GM21423 (cell line): ENCODE data around the gene PAGR1.
"Not testable (repeated sequence)": the region's sequence is repeated elsewhere in the genome, so short reads cannot be mapped to it uniquely, and the experiment has no call there.

Experiments used
- ATAC-seq: cut with Tn5 transposase; IDR thresholded peaks from one replicate; pipeline ENCODE4 v1.9.1; 2021; ENCODE audit warnings: mild to moderate bottlenecking, moderate library complexity; ENCODE audit not compliant: unreplicated experiment

PAGR1 gene

GRCh38 chr16:29811896-29812665 is 3.9 kb upstream of the PAGR1 start, which contains the start of gene PRRT2:
Gene PRRT2, plus strand, starts transcription at chr16:29812193. Its CDS starts 862 bp downstream, at chr16:29813055.
- ATAC-seq, result no peak

DNA sequence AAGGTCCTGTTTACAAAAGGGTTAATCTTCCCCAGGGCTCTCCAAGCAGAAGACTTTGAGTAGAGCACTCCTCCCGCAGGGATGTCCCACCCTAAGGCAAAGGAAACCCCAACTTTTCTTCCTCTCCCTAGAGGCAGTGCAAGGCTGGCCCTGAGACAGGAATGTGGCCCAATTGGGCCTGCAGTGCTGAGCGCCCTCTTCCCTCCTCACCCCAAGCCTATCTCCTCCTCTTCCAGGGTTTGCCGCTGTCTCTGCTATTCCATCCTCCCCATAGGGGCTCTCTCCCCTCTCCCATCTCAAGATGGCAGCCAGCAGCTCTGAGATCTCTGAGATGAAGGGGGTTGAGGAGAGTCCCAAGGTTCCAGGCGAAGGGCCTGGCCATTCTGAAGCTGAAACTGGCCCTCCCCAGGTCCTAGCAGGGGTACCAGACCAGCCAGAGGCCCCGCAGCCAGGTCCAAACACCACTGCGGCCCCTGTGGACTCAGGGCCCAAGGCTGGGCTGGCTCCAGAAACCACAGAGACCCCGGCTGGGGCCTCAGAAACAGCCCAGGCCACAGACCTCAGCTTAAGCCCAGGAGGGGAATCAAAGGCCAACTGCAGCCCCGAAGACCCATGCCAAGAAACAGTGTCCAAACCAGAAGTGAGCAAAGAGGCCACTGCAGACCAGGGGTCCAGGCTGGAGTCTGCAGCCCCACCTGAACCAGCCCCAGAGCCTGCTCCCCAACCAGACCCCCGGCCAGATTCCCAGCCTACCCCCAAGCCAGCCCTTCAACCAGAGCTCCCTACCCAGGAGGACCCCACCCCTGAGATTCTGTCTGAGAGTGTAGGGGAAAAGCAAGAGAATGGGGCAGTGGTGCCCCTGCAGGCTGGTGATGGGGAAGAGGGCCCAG is 3.0 kb upstream of the PAGR1 start:
- no peak for ATAC-seq

- no peak for ATAC-seq
Observed at GRCh38 chr16:29813644-29814562, 2.0 kb upstream of the PAGR1 start.

DNA sequence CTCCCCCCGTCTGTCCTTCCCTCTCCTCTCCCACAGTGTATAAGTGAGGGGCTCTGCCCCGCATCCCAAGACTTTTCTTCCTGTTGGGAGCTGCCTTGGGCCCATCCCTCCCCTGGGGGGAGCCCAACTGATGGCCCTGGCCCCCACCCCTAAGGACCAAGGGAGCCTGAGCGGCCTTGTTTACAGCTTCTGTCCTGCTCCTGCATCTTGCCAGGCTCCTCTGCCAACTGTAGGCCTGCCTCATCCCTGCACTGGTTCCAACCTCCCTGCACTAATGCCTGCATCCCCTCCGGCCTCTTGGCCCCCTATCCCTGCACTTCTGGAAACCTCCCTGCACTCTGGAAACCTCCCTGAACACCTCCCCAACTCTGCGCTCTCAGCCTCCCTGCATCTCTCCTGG is 1.4 kb upstream of the PAGR1 start:
- ATAC-seq, result no peak

- no peak for ATAC-seq
Observed at GRCh38 chr16:29815032-29815721, 775 bp upstream of the PAGR1 start.

DNA sequence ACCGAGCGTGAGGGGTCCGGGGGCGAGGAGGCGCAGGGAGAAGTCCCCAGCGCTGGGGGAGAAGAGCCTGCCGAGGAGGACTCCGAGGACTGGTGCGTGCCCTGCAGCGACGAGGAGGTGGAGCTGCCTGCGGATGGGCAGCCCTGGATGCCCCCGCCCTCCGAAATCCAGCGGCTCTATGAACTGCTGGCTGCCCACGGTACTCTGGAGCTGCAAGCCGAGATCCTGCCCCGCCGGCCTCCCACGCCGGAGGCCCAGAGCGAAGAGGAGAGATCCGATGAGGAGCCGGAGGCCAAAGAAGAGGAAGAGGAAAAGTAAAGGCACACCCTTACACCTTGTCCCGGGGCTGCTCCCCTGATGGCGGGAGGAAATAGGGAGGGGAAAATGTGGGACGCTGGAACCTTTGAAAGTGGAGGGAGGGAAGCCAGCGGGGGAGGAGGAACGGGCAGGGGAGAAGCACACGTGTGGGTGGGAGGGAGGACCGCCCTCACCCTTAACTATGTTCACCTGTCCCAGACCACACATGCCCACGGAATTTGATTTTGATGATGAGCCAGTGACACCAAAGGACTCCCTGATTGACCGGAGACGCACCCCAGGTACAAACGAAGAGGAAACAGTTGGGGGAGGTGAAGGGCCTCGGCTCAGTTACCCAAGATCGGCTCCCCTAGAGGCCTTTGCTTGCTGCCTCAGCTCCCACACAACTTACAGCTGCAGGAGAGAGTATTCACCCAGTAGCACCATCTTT is 916 bp downstream of the PAGR1 start:
- ATAC-seq, result peak; percentile 3

GRCh38 chr16:29818082-29818481 is 2.1 kb downstream of the PAGR1 start:
- ATAC-seq, result no peak

GRCh38 chr16:29819506-29819905 is 3.6 kb downstream of the PAGR1 start:
- no peak for ATAC-seq

GRCh38 chr16:29820271-29820701 is 4.3 kb downstream of the PAGR1 start, which contains the start of gene MVP:
Gene MVP, plus strand, starts transcription at chr16:29820462. Its CDS starts 10,088 bp downstream, at chr16:29830550.
- no peak for ATAC-seq

DNA sequence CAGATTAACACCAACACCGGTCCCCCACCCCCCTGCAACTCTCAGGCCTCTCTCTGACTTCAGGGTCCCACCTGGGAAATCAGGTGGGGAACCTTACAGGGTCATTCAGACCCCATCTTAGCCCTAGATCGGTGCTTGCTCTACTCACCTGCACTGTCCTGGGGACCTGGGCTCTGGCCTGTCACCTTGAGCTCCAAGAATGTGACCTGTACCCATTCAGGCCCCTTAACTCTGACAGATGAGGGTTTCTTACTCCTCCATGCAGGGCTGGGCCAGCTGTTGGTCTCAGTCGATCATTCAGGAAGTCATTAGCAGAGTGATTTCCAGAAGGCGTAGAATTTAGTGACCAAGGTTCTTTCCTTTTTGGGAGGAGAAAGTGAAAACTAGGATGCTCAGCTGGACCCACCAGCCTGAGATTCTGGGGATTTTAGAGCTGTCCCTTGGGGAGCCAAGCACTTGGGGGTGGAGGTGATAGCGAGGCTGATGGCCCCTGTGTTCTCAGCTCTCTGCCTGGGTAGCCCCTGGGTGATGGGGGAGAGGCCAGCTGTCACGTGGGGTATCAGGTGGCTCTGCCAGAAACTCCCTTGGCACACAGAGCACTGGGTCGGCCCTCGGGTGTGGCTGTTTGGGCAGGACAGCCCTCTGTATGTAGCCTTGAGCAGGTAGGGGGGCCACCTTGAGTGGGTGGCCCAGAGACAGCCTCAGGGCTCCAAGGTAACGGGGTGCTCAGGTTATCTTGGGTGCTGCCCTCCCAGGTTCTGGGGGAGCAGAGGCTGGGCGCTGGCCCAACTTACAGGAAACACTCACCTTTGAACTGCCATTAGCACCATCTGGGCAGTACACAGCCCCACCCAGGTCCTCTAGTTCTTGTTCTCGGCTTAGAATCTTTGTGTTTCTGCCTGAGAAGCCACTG is 5.0 kb downstream of the PAGR1 start:
- peak; percentile 46 for ATAC-seq

DNA sequence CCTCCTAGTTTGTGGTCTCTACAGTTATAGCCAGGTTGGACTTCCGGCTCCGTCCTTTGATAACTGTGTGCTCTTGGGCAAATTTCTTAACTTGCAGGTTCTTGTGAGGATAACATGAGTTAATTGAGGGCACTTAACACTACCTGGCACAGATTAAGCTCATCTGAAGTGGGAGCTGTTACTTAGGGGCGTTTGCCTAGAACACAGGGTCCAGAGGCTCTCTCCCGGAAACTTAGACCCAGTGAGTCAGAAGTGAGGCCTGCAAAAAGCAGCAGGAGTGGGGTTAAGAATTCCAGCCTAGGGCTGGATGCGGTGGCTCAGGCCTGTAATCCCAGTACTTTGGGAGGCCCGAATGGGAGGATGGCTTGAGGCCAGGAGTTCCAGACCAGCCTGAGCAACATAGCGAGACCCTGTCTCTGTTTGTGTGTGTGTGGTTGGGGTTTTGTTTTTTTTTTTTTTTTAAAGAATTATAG is 5.7 kb downstream of the PAGR1 start:
- ATAC-seq, result no peak

- ATAC-seq, result no peak
Observed at GRCh38 chr16:29824589-29825144, 8.7 kb downstream of the PAGR1 start.

GRCh38 chr16:29825145-29826044 is 9.4 kb downstream of the PAGR1 start:
- ATAC-seq, result no peak

GRCh38 chr16:29826342-29826695 is 10.4 kb downstream of the PAGR1 start:
- no peak for ATAC-seq

DNA sequence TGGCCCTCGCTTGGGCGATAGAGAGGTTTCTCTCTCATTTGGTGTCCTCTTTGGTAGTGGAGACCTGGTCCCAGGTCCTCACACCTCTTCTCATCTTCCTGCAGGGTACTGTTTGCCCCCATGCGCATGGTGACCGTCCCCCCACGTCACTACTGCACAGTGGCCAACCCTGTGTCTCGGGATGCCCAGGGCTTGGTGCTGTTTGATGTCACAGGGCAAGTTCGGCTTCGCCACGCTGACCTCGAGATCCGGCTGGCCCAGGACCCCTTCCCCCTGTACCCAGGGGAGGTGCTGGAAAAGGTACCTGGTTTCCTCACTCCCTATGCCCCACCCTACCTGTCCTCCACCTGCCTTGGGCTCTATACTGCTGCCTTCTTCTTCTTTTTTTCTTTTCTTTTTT is 14.8 kb downstream of the PAGR1 start:
- no peak for ATAC-seq

- ATAC-seq, result no peak
Observed at GRCh38 chr16:29831490-29831889, 15.5 kb downstream of the PAGR1 start.

- ATAC-seq, result not testable (repeated sequence)
Observed at GRCh38 chr16:29833219-29833618, 17.3 kb downstream of the PAGR1 start.
